Measurements from ENCODE around the gene ODF2L.

ODF2L gene

GRCh38 chr1:86396498-86396890 lies 371 bp upstream of the ODF2L start:
- Histone ChIP-seq H3K27ac (peak overlapping the region; percentile 81), H3K27me3 (ENCODE audit: insufficient read depth, low read depth, severe bottlenecking) (no peaks in the 10 kb centered on the region), H3K4me3 (ENCODE audit: low read depth, low read length) (peak overlapping the region; percentile 66), H3K36me3 (no peaks in the 10 kb centered on the region; the same call in 1 of the 2 replicates), H3K9me3 (ENCODE audit: severe bottlenecking) (no peaks in the 10 kb centered on the region)
- TF ChIP-seq CTCF (IDR thresholded peaks at IDR 0.05; ENCODE audit: low read depth, low read length) = no peak
- DNase-seq = no peak

- Histone ChIP-seq H3K27ac (no peak overlapping the region), H3K36me3 (no peaks in the 10 kb centered on the region; the same call in 1 of the 2 replicates), H3K27me3 (ENCODE audit: insufficient read depth, low read depth, severe bottlenecking) (no peaks in the 10 kb centered on the region), H3K9me3 (ENCODE audit: severe bottlenecking) (no peaks in the 10 kb centered on the region), H3K4me3 (ENCODE audit: low read depth, low read length) (no peak overlapping the region)
- TF ChIP-seq CTCF (IDR thresholded peaks at IDR 0.05; ENCODE audit: low read depth, low read length) = no peak
- DNase-seq = no peak
These were observed 1.7 kb downstream of the ODF2L start for GRCh38 chr1:86394416-86394815.

GRCh38 chr1:86389307-86389706 lies 6.8 kb downstream of the ODF2L start:
- no peaks in the 10 kb centered on the region for H3K36me3 ChIP-seq
- H3K27me3 ChIP-seq (ENCODE audit: insufficient read depth, low read depth, severe bottlenecking) = no peaks in the 10 kb centered on the region
- no peak for DNase-seq
- no peak overlapping the region for H3K4me3 ChIP-seq (ENCODE audit: low read depth, low read length)
- no peaks in the 10 kb centered on the region for H3K9me3 ChIP-seq (ENCODE audit: severe bottlenecking)
- no peak for TF ChIP-seq CTCF (IDR thresholded peaks at IDR 0.05; ENCODE audit: low read depth, low read length)
- H3K27ac ChIP-seq = no peak overlapping the region

GRCh38 chr1:86388777-86389176 lies 7.3 kb downstream of the ODF2L start:
- H3K36me3 ChIP-seq = no peaks in the 10 kb centered on the region
- no peak overlapping the region for H3K27ac ChIP-seq
- no peaks in the 10 kb centered on the region for H3K27me3 ChIP-seq (ENCODE audit: insufficient read depth, low read depth, severe bottlenecking)
- no peak for TF ChIP-seq CTCF (IDR thresholded peaks at IDR 0.05; ENCODE audit: low read depth, low read length)
- no peaks in the 10 kb centered on the region for H3K9me3 ChIP-seq (ENCODE audit: severe bottlenecking)
- no peak overlapping the region for H3K4me3 ChIP-seq (ENCODE audit: low read depth, low read length)
- DNase-seq = no peak

- no peak for DNase-seq
- H3K9me3 ChIP-seq (ENCODE audit: severe bottlenecking) = no peaks in the 10 kb centered on the region
- TF ChIP-seq CTCF (IDR thresholded peaks at IDR 0.05; ENCODE audit: low read depth, low read length) = no peak
- no peak overlapping the region for H3K4me3 ChIP-seq (ENCODE audit: low read depth, low read length)
- H3K27ac ChIP-seq = no peak overlapping the region
- H3K27me3 ChIP-seq (ENCODE audit: insufficient read depth, low read depth, severe bottlenecking) = no peaks in the 10 kb centered on the region
- H3K36me3 ChIP-seq = no peaks in the 10 kb centered on the region
These were observed 8.1 kb downstream of the ODF2L start for GRCh38 chr1:86387916-86388627.

- H3K27me3 ChIP-seq (ENCODE audit: insufficient read depth, low read depth, severe bottlenecking) = no peaks in the 10 kb centered on the region
- H3K36me3 ChIP-seq = no peaks in the 10 kb centered on the region
- DNase-seq = no peak
- no peaks in the 10 kb centered on the region for H3K9me3 ChIP-seq (ENCODE audit: severe bottlenecking)
- TF ChIP-seq CTCF (IDR thresholded peaks at IDR 0.05; ENCODE audit: low read depth, low read length) = no peak
- no peak overlapping the region for H3K4me3 ChIP-seq (ENCODE audit: low read depth, low read length)
- no peak overlapping the region for H3K27ac ChIP-seq
These were observed 13.2 kb downstream of the ODF2L start for GRCh38 chr1:86382878-86383277.

Data from WERI-Rb-1 (cell line).